Karpas-422 (cell line): ENCODE results near the gene CABCOCO1. TPM values are rescaled to one million over a fixed set of nuclear protein-coding genes. Genes with fewer than 3 reads are reported as not detected.

Experiments
- DNase-seq: peaks from one replicate; pipeline ENCODE4 v3.0.0-alpha.2; 2015
- H2AFZ ChIP-seq: fragments of 200-600 bp; sonication (generic); 2 replicates; pipeline ENCODE4 v1.6.1; 2014; ENCODE audit warnings: antibody characterized with exemption, low read length, mixed read lengths
- H3K27ac ChIP-seq: fragments of 200-600 bp; sonication (generic); 2 replicates; pipeline ENCODE4 v1.5.1; 2014; ENCODE audit warnings: mild to moderate bottlenecking, low read length, moderate library complexity
- H3K27me3 ChIP-seq: fragments of 200-600 bp; sonication (generic); 2 replicates; pipeline ENCODE4 v1.6.1; 2014; ENCODE audit warnings: low read length, mixed read lengths
- H3K36me3 ChIP-seq: fragments of 200-600 bp; sonication (generic); 2 replicates; pipeline ENCODE4 v1.6.1; 2014; ENCODE audit warnings: low read length, mixed read lengths; ENCODE audit not compliant: insufficient read depth
- H3K4me1 ChIP-seq: fragments of 200-600 bp; sonication (generic); 2 replicates; pipeline ENCODE4 v1.6.1; 2014; ENCODE audit warnings: mild to moderate bottlenecking, low read length, mixed read lengths
- H3K4me2 ChIP-seq: fragments of 200-600 bp; sonication (generic); 2 replicates; pipeline ENCODE4 v1.6.1; 2014; ENCODE audit warnings: low read length, low read depth, mild to moderate bottlenecking; ENCODE audit not compliant: poor library complexity, severe bottlenecking
- H3K4me3 ChIP-seq: fragments of 200-600 bp; sonication (generic); 2 replicates; pipeline ENCODE4 v1.5.1; 2014; ENCODE audit warnings: mild to moderate bottlenecking, antibody characterized with exemption, low read length, mixed read lengths
- H3K79me2 ChIP-seq: fragments of 200-600 bp; sonication (generic); 2 replicates; pipeline ENCODE4 v1.6.1; 2014; ENCODE audit warnings: mild to moderate bottlenecking, low read length, mixed read lengths
- H3K9ac ChIP-seq: fragments of 200-600 bp; sonication (generic); 2 replicates; pipeline ENCODE4 v1.6.0; 2014; ENCODE audit warnings: low read length
- H3K9me2 ChIP-seq: fragments of 200-600 bp; sonication (generic), shearing (Covaris generic); replicated peaks from 2 replicates; pipeline ENCODE4 v1.6.0; 2014; ENCODE audit warnings: mild to moderate bottlenecking, low read length, moderate library complexity; ENCODE audit not compliant: insufficient read depth
- H3K9me3 ChIP-seq: fragments of 300-700, 200-600 bp; sonication (generic); 2 replicates; pipeline ENCODE4 v1.6.1; 2014; ENCODE audit warnings: low read length, mixed read lengths
- H4K20me1 ChIP-seq: fragments of 200-600 bp; sonication (generic); 2 replicates; pipeline ENCODE4 v1.6.1; 2014; ENCODE audit warnings: mild to moderate bottlenecking, antibody characterized with exemption, low read length, low read depth; ENCODE audit not compliant: insufficient read depth
- total RNA-seq: library from RNA; depleted of rRNA; stranded (reverse); fragments of >200 nt; shearing (Covaris generic); gene quantifications from 2 replicates; pipeline ENCODE4 v1.2.3, GENCODE V29; 2014; ENCODE audit warnings: low replicate concordance

CABCOCO1 gene
- total RNA-seq, 1 experiment from 2014 or later = not detected

- Histone ChIP-seq H3K4me2 (no peak overlapping the region), H3K27ac (no peak overlapping the region), H4K20me1 (no peaks in the 10 kb centered on the region), H3K4me1 (no peaks in the 10 kb centered on the region), H3K4me3 (no peak overlapping the region), H3K9me2 (no peaks in the 10 kb centered on the region), H2AFZ (no peak overlapping the region), H3K9ac (no peak overlapping the region), H3K9me3 (no peaks in the 10 kb centered on the region), H3K79me2 (no peaks in the 10 kb centered on the region), H3K27me3 (no peaks in the 10 kb centered on the region), H3K36me3 (no peaks in the 10 kb centered on the region)
- no peak for DNase-seq
These were observed 7.3 kb upstream of the CABCOCO1 start for GRCh38 chr10:61655335-61655851.

GRCh38 chr10:61663466-61663865 is 737 bp downstream of the CABCOCO1 start:
- no peaks in the 10 kb centered on the region for H3K36me3 ChIP-seq
- H4K20me1 ChIP-seq = no peaks in the 10 kb centered on the region
- H3K79me2 ChIP-seq = no peaks in the 10 kb centered on the region
- no peaks in the 10 kb centered on the region for H3K9me3 ChIP-seq
- no peaks in the 10 kb centered on the region for H3K9me2 ChIP-seq
- H3K27ac ChIP-seq = no peak overlapping the region
- no peaks in the 10 kb centered on the region for H3K27me3 ChIP-seq
- no peak overlapping the region for H3K4me3 ChIP-seq
- H3K4me1 ChIP-seq = no peaks in the 10 kb centered on the region
- DNase-seq = no peak
- H3K4me2 ChIP-seq = no peak overlapping the region
- no peak overlapping the region for H3K9ac ChIP-seq
- H2AFZ ChIP-seq = no peak overlapping the region

GRCh38 chr10:61664985-61665384 is 2.3 kb downstream of the CABCOCO1 start:
- no peaks in the 10 kb centered on the region for H3K79me2 ChIP-seq
- no peak overlapping the region for H3K27ac ChIP-seq
- no peaks in the 10 kb centered on the region for H4K20me1 ChIP-seq
- no peaks in the 10 kb centered on the region for H3K9me3 ChIP-seq
- H3K4me1 ChIP-seq = no peaks in the 10 kb centered on the region
- H3K27me3 ChIP-seq = no peaks in the 10 kb centered on the region
- H3K4me2 ChIP-seq = no peak overlapping the region
- no peak overlapping the region for H3K9ac ChIP-seq
- no peak overlapping the region for H2AFZ ChIP-seq
- no peaks in the 10 kb centered on the region for H3K36me3 ChIP-seq
- no peaks in the 10 kb centered on the region for H3K9me2 ChIP-seq
- no peak overlapping the region for H3K4me3 ChIP-seq
- DNase-seq = no peak

GRCh38 chr10:61669161-61669725 is 6.5 kb downstream of the CABCOCO1 start:
- H3K9me3 ChIP-seq = no peaks in the 10 kb centered on the region
- H3K4me3 ChIP-seq = no peak overlapping the region
- H4K20me1 ChIP-seq = no peaks in the 10 kb centered on the region
- no peak overlapping the region for H2AFZ ChIP-seq
- DNase-seq = no peak
- H3K9ac ChIP-seq = no peak overlapping the region
- no peak overlapping the region for H3K4me2 ChIP-seq
- H3K27ac ChIP-seq = no peak overlapping the region
- no peaks in the 10 kb centered on the region for H3K79me2 ChIP-seq
- no peaks in the 10 kb centered on the region for H3K27me3 ChIP-seq
- H3K4me1 ChIP-seq = no peaks in the 10 kb centered on the region
- no peaks in the 10 kb centered on the region for H3K36me3 ChIP-seq
- no peaks in the 10 kb centered on the region for H3K9me2 ChIP-seq

GRCh38 chr10:61669849-61670248 is 7.1 kb downstream of the CABCOCO1 start:
- Histone ChIP-seq H3K9ac (no peak overlapping the region), H3K4me2 (no peak overlapping the region), H3K9me3 (no peaks in the 10 kb centered on the region), H3K4me1 (no peaks in the 10 kb centered on the region), H2AFZ (no peak overlapping the region), H3K27me3 (no peaks in the 10 kb centered on the region), H3K27ac (no peak overlapping the region), H3K36me3 (no peaks in the 10 kb centered on the region), H3K79me2 (no peaks in the 10 kb centered on the region), H3K9me2 (no peaks in the 10 kb centered on the region), H4K20me1 (no peaks in the 10 kb centered on the region), H3K4me3 (no peak overlapping the region)
- DNase-seq = no peak

- H4K20me1 ChIP-seq = no peaks in the 10 kb centered on the region
- H3K9me2 ChIP-seq = no peaks in the 10 kb centered on the region
- H3K27ac ChIP-seq = no peak overlapping the region
- no peak overlapping the region for H3K4me3 ChIP-seq
- no peaks in the 10 kb centered on the region for H3K36me3 ChIP-seq
- no peaks in the 10 kb centered on the region for H3K79me2 ChIP-seq
- H3K9me3 ChIP-seq = no peaks in the 10 kb centered on the region
- H2AFZ ChIP-seq = no peak overlapping the region
- H3K27me3 ChIP-seq = no peaks in the 10 kb centered on the region
- H3K4me2 ChIP-seq = no peak overlapping the region
- no peak for DNase-seq
- H3K9ac ChIP-seq = no peak overlapping the region
- no peaks in the 10 kb centered on the region for H3K4me1 ChIP-seq
These were observed 10.6 kb downstream of the CABCOCO1 start for GRCh38 chr10:61673360-61673759.

- no peak overlapping the region for H3K4me3 ChIP-seq
- no peaks in the 10 kb centered on the region for H3K9me2 ChIP-seq
- H3K4me2 ChIP-seq = no peak overlapping the region
- no peaks in the 10 kb centered on the region for H4K20me1 ChIP-seq
- no peaks in the 10 kb centered on the region for H3K36me3 ChIP-seq
- DNase-seq = no peak
- H2AFZ ChIP-seq = no peak overlapping the region
- H3K27ac ChIP-seq = no peak overlapping the region
- no peaks in the 10 kb centered on the region for H3K9me3 ChIP-seq
- H3K4me1 ChIP-seq = no peaks in the 10 kb centered on the region
- no peaks in the 10 kb centered on the region for H3K79me2 ChIP-seq
- no peaks in the 10 kb centered on the region for H3K27me3 ChIP-seq
- H3K9ac ChIP-seq = no peak overlapping the region
These were observed 19.6 kb downstream of the CABCOCO1 start for GRCh38 chr10:61682323-61682722.

- H3K27ac ChIP-seq = no peak overlapping the region
- H3K9ac ChIP-seq = no peak overlapping the region
- no peaks in the 10 kb centered on the region for H3K9me3 ChIP-seq
- no peaks in the 10 kb centered on the region for H3K36me3 ChIP-seq
- H3K27me3 ChIP-seq = no peaks in the 10 kb centered on the region
- no peak overlapping the region for H2AFZ ChIP-seq
- H3K4me1 ChIP-seq = no peaks in the 10 kb centered on the region
- no peak overlapping the region for H3K4me2 ChIP-seq
- no peak overlapping the region for H3K4me3 ChIP-seq
- no peaks in the 10 kb centered on the region for H4K20me1 ChIP-seq
- no peaks in the 10 kb centered on the region for H3K79me2 ChIP-seq
- DNase-seq = no peak
- H3K9me2 ChIP-seq = no peaks in the 10 kb centered on the region
These were observed 20.6 kb downstream of the CABCOCO1 start for GRCh38 chr10:61683319-61683718.
